GM21737 (cell line): ENCODE measurements around the gene DMWD.

ENCODE experiments used
- ATAC-seq: cut with Tn5 transposase; IDR thresholded peaks from one replicate; pipeline ENCODE4 v1.9.1; 2021; ENCODE audit warnings: mild to moderate bottlenecking, moderate library complexity; ENCODE audit not compliant: unreplicated experiment

Gene DMWD

DNA sequence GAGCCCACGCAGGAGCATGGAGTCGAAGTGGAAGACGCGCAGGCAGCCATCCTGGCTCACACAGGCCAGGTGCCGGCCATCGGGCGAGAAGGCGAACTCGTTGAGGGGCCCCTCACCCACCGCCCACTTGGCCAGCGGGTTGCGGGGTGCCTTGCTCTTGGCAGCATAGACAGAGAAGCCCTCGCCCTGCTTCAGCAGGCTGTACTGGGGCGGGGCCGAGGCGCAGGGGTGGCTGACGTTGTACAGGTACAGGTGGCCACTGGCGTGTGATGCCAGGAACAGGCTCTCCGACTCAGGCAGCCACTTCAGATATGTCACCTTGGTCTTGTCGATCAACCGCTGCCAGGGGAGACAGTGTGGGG lies 6.1 kb downstream of the DMWD start:
- no peak for ATAC-seq

DNA sequence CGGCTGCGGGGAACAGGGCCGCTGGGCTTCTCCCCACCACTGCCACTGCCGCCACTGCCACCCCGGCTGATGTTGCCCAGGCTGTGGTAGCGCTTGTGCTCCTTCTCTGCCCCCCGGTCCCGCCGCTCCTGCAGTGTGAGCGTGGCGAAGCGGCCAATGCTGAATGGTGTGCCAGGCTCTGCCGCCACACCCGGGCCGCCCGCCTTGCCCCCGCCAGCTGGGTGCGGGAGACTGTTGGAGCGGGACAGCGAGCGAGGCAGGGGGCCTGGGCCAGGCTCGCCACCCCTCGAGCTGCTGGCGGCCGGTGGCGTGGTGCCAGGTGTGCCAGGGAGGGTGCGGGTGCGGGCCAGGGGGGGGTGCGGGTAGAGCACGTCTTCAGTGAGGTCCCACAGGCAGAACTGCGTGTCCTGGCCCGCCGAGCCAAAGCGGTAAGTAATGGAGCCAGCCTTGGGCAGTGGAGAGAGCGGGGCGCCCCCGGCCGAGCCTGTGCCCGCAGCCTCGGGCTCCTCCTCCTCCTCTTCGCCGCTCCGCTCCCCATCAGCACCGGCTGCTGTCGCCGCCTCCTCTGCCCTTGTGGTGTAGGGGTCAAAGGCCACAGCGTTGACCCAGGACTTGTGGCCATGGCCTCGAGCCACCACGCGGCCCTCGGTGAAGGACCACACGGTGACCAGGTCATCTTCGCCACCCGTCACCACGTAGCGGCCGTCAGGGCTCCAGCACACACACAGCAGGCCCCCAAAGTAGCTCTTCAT lies 6.7 kb downstream of the DMWD start:
- ATAC-seq = no peak

DNA sequence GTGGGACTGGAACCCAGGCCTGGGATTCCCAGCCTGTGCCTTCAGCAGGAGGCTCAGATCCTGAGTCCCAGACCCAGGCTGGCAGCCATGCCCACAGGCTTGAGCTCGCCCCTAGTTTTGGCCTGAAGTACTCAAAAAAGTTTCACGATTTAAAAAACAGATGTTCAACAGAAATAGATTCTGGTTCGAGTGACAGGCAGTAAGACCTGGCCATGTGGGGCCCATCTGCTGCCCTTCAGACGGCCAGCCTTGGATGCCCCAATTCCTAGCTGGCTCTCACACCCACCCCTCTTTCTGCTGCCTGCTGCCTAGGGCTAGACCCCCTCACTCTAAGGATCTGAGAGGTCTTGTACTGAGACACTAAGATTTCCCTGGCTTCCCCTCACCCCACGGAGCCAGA lies 7.5 kb downstream of the DMWD start:
- no peak for ATAC-seq

DNA sequence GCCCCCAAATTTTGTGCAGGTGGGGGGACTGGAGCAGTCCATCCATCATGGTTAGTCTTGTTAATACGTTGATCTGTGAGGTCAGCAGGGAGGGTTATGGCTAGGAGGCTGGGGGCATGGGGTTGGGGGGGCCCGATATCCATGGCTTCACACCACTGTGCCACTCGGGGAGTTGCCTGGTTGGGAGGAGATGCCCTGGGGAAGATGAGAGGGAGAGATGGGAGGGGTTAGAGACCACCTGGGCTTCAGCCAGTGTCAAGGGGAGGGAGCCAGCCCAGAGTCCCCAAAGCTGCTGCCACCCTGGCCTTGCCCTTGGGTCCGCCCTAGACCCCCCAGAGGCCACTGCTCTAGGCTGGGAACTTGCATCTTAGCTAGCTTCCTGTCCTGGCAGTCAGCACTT lies 8.5 kb downstream of the DMWD start:
- ATAC-seq = no peak

DNA sequence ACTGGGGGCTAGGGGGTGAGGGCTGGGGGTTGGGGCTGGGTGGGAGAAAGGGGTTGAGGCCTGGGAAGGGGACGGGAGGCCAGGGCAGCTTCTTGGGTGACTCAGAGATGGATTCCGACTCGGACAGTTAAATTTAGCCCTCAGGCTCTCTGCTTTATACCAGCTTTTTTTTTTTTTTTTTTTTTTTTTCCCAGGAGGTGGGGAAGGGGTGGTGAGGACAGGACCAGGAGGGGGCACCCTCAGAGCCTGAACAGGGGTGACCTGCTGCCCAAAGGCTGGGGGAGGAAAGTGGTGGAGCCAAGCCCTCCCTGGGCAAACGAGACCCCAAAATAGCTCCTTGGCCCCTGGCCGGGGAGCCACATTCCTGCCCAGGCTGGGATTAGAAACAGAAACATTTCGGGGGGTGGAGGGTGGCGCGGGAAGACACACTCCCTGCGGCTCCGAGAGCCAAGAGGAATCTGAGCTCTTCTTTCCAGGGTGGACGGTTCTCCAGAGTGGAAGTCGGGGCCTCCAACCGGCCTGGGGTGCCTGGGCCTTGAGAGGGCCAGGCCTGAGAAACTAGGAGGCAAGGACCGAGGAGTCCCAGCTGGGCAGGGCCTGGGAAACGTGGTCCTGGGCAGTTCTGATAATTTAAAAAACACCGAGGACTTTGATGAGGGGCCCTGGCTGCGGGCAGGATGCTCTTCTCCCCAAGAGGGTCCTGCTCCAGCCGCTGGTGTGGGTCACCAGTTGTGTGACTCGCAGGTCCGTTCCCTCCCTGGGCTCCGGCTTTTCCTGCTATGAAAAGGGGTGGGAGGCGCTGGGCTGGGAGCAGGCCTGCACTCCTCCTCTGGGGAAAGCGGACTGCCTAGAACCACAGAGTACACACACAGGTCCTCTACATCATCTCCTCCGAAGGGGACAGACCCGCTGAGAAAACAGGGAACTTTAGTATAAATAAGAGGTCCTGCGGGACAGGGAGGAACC lies 9.5 kb downstream of the DMWD start:
- ATAC-seq = no peak

DNA sequence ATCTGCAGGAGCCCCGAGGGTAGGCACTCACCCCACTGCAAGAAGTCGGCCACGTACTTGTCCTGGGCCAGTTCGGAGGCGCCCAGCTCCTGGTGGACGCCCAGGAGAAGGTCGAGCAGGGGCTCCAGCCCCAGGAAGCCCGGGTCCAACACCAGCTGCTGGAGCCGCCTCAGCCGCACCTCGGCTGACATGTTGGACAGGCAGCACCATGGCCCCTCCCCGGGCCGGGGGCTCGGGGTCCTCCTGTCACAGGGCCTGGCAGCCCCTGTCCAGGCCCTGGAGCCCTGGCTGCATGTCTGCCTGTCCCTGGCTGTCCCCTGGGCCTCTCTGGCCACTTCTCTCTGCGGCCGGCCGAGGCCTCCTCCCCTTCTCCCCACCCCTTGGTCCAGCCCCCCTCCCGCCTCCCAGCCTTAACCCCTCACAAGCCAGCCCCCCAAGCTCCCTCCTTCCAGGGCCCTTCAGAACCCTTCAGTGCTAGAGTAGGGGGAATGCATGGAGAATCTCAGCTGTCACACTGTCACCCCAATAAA lies 10.4 kb downstream of the DMWD start, which contains the start of gene DMPK:
TSS of gene DMPK (minus strand) at position 329 of the 530 bp plus-strand sequence. CDS start at position 191, 138 bp downstream.
- no peak for ATAC-seq

DNA sequence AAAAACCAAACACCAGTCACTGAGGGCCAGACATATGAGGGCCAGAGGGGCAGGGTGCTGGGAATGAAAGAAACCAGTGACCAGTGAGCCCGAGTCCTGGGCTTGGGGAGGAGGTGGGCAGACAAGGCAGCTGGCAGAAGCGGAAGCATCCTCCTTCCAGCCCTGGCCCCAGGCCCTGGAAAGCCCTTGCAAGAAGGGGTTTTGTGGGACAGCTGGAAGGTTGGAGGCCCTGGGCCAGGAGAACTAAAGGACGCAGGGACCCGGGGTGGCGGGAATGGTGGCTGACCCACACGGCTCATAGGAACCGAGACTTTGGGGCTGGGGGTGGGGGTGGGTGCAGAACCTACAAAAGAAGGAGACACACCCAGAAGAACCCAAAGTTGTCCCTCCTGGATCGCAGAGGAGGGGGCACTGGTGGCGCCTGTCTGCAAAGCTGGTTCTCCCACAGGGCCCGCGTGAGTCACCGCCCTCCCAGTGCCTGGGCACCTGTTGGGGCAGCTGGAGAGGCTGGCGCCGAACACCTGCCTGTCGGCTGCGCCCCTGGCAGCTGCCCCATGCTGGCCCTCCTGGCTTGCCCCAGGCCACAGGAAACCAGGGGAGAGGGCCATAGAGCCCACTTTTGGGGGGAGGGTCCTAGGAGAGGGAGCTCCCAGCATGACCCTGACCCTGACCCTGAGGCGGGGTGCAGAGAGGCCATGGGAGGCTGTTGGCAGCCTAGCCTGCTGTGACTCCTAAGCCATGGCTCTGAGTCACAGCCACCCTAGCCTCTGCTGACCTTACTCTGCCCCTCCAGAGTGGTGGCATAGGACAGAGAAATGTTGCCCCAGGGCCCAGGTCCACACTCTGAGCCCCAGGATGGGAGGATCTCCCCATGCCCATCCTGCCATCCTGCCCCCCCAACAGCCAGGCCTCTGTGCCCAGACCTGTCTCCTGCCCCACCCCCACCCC lies 11.2 kb downstream of the DMWD start:
- no peak for ATAC-seq

DNA sequence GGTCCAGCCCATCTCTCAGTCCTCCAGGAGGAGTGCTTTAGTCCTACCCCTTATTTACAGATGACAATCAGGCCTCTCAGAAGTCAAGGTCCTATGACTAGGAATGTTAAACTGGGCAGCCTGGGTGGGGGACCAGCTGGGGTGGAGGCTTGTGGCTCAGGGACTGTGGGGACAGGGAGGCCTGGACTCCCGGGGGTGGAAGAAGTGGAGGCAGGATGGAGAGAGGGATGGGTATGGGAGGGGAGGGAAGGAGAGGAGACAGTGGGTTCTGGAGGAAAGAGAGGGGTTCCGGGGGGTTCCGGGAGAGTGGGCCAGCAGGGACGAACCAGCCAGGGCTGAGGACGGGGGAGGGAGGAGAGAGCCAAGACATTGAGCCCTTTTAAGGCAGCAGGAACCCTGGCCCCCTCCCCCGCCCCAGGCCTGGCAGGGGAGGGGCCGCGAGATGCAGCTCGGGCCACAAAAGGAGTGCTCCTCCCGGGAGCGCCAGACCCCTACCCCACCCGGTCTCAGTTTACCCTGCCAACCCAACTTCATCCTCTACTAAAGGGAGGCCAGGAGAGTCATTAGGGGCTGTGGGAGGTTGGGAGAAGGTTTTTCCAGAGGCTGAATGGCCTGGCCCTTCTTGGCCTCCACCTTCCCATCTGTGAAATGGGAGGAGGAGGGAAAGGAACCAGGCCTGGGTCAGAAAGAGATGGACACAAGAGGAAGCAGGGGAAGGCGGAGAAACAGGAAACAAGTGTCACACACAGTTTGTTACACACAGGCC lies 12.0 kb downstream of the DMWD start:
- ATAC-seq = no peak

DNA sequence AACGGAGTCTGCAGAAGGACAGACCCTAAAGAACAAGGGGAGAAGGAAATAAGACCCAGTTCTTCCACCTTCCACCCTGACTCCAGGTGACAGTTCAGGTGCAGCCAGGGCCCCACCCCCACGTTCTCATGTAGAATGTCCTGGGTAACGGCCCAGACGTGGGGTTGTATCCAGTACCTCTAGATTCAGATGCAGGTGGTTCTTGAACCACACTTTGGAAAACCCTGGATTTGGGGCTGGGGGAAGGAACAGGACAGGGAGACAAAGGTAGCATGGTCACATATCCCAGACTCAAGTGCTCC lies 12.5 kb downstream of the DMWD start:
- no peak for ATAC-seq

DNA sequence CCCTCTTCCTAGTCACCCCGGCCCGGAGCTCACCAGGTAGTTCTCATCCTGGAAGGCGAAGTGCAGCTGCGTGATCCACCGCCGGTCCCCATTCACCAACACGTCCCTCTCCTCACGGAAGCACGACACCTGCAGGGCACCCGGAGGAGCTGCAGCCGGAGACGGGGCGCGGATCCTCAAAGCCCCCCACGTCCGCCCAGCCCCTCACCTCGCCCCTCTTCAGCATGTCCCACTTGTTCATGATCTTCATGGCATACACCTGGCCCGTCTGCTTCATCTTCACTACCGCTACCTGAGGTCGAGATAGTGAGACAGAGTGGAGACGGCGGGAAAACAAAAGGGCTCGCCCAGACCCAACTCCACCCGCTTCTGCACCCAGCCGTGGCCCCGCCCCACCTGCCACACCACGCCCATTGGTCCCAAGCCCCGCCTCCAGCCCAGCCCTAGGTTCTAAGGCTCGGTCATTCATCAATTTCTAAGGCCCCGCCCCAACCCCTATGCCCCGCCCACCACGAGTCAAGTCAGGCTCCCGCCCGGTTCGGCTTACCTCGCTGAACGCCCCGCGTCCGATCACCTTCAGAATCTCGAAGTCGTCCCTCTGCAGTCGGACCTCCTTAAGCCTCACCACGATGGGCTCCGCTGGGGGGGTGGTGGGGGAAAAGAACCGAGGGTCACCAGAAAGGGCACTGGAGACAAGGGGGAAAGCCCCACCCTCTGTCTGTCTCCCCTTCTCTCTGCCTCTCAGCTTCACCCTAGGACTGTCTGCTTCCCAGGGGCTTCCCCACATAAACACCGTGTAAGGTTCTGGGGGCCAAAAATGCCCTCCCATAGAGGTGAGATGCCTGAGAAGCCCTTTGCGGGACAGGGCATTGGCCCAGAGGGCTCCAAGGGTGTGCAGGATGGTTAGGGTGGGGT lies 13.2 kb downstream of the DMWD start:
- ATAC-seq = peak; percentile 62

DNA sequence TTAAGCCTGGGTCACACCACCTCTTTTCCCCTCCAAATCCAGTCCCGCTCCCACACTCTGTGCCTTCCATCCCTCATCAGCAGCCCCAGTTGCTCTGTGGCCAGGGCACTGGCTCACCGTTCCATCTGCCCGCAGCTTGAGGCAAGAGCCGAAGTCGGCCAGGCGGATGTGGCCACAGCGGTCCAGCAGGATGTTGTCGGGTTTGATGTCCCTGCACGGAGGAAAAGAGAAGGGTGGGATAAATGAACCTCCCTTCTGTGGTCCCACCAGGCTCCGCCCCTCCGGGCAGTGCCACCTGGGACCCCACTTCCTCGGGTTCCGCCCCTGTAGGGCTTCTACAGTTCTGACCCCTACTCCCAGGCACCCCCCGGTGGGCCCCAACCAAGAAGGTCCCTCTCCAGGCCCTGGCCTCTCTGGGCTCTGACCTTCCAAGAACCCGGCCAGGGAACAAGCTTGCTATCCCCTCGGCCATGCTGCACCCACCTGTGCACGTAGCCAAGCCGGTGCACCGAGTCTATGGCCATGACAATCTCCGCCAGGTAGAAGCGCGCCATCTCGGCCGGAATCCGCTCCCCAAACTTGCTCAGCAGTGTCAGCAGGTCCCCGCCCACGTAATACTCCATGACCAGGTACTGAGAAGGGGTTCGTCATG lies 14.5 kb downstream of the DMWD start:
- ATAC-seq = no peak

DNA sequence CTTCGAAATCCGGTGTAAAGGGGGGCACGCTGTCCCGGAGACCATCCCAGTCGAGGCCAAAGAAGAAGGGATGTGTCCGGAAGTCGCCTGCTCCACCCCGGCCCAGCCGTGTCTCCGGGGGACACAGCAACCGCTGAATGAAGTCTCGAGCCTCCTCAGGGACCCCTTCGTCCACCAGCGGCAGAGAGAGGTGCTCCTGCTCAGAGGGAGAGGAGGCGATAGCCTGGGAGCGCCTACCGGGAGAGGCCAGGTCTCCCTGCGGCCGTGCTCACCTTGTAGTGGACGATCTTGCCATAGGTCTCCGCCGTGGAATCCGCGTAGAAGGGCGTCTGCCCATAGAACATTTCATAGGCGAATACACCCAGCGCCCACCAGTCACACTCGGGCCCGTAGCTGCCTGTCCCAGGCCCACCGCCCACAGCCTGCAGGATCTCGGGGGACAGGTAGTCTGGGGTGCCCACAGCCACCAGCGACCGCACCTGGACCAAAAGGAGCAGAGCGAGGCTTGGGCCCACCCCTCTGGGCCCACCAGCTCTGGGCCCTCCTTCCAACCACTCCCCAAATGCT lies 15.2 kb downstream of the DMWD start:
- no peak for ATAC-seq

DNA sequence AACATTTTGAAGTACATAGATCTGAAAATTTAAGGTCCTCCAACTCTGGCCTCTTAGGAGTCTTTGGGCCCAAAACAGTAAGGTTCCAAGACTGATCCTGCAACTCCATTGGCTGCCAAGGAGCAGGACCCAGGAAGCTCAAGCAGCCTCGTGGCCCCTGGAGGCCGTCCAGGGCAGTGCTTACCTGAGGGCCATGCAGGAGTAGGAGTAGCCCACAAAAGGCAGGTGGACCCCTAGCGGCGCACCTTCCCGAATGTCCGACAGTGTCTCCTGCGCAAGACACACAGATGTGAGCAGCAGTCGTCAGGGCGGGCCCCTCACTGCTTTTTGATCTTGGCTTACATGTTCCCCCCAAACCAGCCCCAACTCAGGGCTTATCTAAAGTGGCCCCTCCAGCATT lies 17.9 kb downstream of the DMWD start:
- ATAC-seq = no peak

DNA sequence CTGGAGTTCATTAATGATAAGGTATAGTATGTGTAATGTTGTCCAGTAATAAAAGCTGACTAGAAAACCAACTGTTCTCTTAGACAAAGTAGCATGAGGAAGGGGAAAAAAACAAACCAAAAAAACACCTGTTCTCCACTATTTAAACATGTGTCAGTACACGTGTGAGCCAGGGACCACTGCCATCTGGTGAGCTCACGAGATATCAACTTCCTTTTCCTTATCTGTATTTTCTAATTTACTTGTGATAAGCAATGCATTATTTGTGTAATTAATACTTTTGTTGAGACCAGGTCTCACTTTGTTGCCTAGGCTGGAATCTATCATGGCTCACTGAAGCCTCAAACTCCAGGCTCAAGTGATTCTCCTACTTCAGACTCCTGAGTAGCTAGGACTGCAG lies 19.3 kb downstream of the DMWD start:
- no peak for ATAC-seq

DNA sequence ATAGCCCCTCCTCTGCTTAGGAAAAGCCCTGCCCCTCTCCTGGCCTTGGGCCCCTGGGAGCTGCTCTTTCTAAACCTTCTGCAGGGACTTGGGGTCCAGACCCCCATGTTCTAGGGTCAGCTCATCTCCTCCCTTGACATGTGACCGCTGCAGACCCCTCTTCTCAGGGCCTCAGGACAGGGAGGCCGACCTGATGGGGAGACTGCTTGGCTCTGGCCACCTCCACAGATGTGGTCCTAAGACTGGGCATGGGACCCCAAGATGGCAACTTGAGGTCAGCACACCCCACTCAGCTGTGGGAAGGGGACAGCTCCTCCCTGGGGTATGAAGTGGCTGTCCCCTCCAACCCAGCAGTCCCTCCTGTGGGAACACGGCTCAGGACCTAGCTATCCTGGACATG lies 19.7 kb downstream of the DMWD start:
- no peak for ATAC-seq

DNA sequence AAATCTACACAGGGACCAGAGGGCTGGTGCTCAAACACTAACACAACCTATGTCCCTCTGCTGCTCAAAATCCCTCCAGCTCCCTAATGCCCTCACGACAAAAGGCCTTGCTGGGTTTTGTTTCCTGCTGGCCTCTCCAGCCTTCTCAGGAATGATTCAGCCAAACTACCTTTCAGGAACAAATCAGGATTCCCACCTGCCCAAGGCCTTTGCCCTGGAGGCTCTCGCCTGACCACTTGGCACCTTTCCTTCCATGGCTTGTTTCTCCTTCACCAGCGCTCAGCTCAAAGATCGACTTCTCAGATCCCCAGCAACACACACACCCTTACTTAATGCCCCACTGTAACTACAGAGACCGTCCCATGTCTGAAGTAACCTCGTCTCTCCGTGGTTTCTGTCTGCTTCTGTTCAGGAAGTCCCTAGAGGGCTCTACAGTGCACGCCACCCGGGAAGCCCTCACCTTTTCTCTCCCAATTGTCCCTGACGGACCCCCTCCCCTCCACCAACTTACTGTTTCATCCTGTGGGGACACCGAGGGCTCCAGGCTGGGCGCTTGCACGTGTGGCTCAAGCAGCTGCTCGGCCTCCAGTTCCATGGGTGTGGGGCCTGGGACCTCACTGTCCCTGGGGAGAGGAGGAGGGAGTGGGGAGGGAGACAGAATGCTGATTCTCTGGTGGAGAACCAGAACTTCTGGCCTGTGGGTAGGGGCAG lies 20.4 kb downstream of the DMWD start:
- ATAC-seq = no peak

DNA sequence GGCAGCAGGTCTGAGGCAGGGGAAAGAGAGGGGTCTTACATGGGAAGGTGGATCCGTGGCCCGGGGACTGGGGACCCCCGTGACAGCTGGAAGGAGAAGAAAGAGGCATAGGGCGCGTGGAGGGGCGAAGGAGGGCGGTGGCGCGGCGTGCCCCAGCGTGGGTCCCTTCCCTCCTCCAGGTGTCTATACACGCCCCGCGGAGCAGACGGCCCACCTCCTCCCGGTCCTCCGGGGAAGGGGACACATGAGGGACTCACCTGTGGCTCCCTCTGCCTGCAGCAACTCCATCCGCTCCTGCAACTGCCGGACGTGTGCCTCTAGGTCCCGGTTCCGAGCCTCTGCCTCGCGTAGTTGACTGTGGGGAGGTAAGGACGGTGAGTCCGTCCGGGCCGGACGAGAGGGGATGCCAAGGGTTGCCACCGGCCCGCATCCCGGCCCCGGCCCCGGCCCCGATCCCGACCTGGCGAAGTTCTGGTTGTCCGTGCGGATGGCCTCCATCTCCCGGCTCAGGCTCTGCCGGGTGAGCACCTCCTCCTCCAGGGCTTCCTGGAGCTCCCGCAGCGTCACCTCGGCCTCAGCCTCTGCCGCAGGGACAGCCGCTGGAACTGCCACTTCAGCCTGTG lies 21.2 kb downstream of the DMWD start:
- no peak for ATAC-seq
